Measurements from ENCODE around the gene SLC16A7.
"Not testable (repeated sequence)": the region's sequence is repeated elsewhere in the genome, so short reads cannot be mapped to it uniquely, and the experiment has no call there.

Gene SLC16A7

GRCh38 chr12:59595883-59596540, at the start of gene SLC16A7:
Gene SLC16A7 (plus strand): TSS chr12:59596029. CDS start chr12:59704802, 108,773 bp downstream.
- peak; percentile 79 for DNase-seq

GRCh38 chr12:59548930-59549329, 46.9 kb upstream of the SLC16A7 start:
- DNase-seq, result no peak

- DNase-seq, result no peak
Observed at GRCh38 chr12:59559696-59560095, 36.1 kb upstream of the SLC16A7 start.

- no peak for DNase-seq
Observed at GRCh38 chr12:59570145-59570544, 25.7 kb upstream of the SLC16A7 start.

- no peak for DNase-seq
Observed at GRCh38 chr12:59574406-59574805, 21.4 kb upstream of the SLC16A7 start.

- no peak for DNase-seq
Observed at GRCh38 chr12:59575826-59576225, 20.0 kb upstream of the SLC16A7 start.

GRCh38 chr12:59578254-59578653, 17.6 kb upstream of the SLC16A7 start:
- DNase-seq, result no peak

- DNase-seq, result no peak
Observed at GRCh38 chr12:59579631-59580030, 16.2 kb upstream of the SLC16A7 start.

GRCh38 chr12:59580050-59580449, 15.8 kb upstream of the SLC16A7 start:
- no peak for DNase-seq

GRCh38 chr12:59583003-59583712, 12.7 kb upstream of the SLC16A7 start:
- DNase-seq, result no peak

GRCh38 chr12:59587710-59588109, 8.1 kb upstream of the SLC16A7 start:
- no peak for DNase-seq

- no peak for DNase-seq
Observed at GRCh38 chr12:59593761-59594160, 2.1 kb upstream of the SLC16A7 start.

- no peak for DNase-seq
Observed at GRCh38 chr12:59594943-59595500, 807 bp upstream of the SLC16A7 start.

- DNase-seq, result no peak
Observed at GRCh38 chr12:59595565-59595882, 305 bp upstream of the SLC16A7 start.

- DNase-seq, result peak; percentile 37
Observed at GRCh38 chr12:59597385-59597781, 1.6 kb downstream of the SLC16A7 start.

- no peak for DNase-seq
Observed at GRCh38 chr12:59600171-59600570, 4.3 kb downstream of the SLC16A7 start.

- DNase-seq, result no peak
Observed at GRCh38 chr12:59603754-59604153, 7.9 kb downstream of the SLC16A7 start.

GRCh38 chr12:59612823-59613434, 17.1 kb downstream of the SLC16A7 start:
- not testable (repeated sequence) for DNase-seq

GRCh38 chr12:59615392-59616165, 19.8 kb downstream of the SLC16A7 start:
- DNase-seq, result no peak

GRCh38 chr12:59619461-59620240, 23.8 kb downstream of the SLC16A7 start:
- DNase-seq, result no peak

GRCh38 chr12:59620326-59620725, 24.5 kb downstream of the SLC16A7 start:
- DNase-seq, result no peak

- DNase-seq, result no peak
Observed at GRCh38 chr12:59624732-59625460, 29.1 kb downstream of the SLC16A7 start.

Data from activated CD4-positive, alpha-beta T cell treated with anti-CD3 and anti-CD28 coated beads, Interleukin-2, amount 50 U/mL, for 1 hour (primary cell).